ENCODE measurements around the gene PNPO.
"Not testable (repeated sequence)": the region's sequence is repeated elsewhere in the genome, so short reads cannot be mapped to it uniquely, and the experiment has no call there.

Gene PNPO

DNA sequence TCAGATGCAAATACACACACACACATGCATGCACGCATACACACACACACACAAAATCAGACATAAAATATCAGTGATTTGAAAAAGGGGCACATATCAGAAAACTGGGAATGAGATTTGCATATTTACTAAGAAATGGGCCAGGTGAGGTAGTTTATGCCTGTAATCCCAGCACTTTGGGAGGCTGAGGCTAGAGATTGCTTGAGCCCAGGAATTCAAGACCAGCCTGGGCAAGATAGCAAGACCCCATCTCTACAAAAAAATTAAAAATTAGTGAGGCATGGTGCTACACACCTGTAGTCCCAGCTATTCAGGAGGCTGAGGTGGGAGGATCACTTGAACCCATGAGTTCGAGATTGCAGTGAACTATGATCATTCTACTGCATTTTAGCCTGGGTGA lies 22.4 kb upstream of the PNPO start:
- no peak overlapping the region for H2AFZ ChIP-seq (ENCODE audit: low read depth, low read length)
- no peaks in the 10 kb centered on the region for H3K4me1 ChIP-seq (ENCODE audit: low read length)
- H3K9me3 ChIP-seq (ENCODE audit: insufficient read depth, low read length): no peaks in the 10 kb centered on the region
- TF ChIP-seq CTCF (IDR thresholded peaks at IDR 0.05; ENCODE audit: low read depth, low read length): no peak
- TF ChIP-seq EZH2phosphoT487 (IDR thresholded peaks at IDR 0.05; ENCODE audit: low read depth): no peak
- peaks cover 6% of the 10 kb centered on the region for H3K36me3 ChIP-seq (replicated peaks; ENCODE audit: low read depth, low read length)
- H3K4me3 ChIP-seq (ENCODE audit: low read length): no peak overlapping the region
- H3K9ac ChIP-seq (ENCODE audit: low read length): no peak overlapping the region
- no peak overlapping the region for H3K27ac ChIP-seq (ENCODE audit: low read length)
- H3K27me3 ChIP-seq (ENCODE audit: low read depth, low read length): no peaks in the 10 kb centered on the region
- no peaks in the 10 kb centered on the region for H4K20me1 ChIP-seq (ENCODE audit: insufficient read depth, low read length)
- H3K79me2 ChIP-seq (ENCODE audit: low read length): no peaks in the 10 kb centered on the region
- no peak overlapping the region for H3K4me2 ChIP-seq (ENCODE audit: low read length)

GRCh38 chr17:47919889-47920288 lies 21.5 kb upstream of the PNPO start:
- H3K9ac ChIP-seq (ENCODE audit: low read length); H3K4me3 ChIP-seq (ENCODE audit: low read length); H3K27me3 ChIP-seq (ENCODE audit: low read depth, low read length); H2AFZ ChIP-seq (ENCODE audit: low read depth, low read length); H3K9me3 ChIP-seq (ENCODE audit: insufficient read depth, low read length); H4K20me1 ChIP-seq (ENCODE audit: insufficient read depth, low read length); H3K4me2 ChIP-seq (ENCODE audit: low read length); H3K79me2 ChIP-seq (ENCODE audit: low read length); H3K4me1 ChIP-seq (ENCODE audit: low read length); H3K27ac ChIP-seq (ENCODE audit: low read length); H3K36me3 ChIP-seq (replicated peaks; ENCODE audit: low read depth, low read length): not testable (repeated sequence)

DNA sequence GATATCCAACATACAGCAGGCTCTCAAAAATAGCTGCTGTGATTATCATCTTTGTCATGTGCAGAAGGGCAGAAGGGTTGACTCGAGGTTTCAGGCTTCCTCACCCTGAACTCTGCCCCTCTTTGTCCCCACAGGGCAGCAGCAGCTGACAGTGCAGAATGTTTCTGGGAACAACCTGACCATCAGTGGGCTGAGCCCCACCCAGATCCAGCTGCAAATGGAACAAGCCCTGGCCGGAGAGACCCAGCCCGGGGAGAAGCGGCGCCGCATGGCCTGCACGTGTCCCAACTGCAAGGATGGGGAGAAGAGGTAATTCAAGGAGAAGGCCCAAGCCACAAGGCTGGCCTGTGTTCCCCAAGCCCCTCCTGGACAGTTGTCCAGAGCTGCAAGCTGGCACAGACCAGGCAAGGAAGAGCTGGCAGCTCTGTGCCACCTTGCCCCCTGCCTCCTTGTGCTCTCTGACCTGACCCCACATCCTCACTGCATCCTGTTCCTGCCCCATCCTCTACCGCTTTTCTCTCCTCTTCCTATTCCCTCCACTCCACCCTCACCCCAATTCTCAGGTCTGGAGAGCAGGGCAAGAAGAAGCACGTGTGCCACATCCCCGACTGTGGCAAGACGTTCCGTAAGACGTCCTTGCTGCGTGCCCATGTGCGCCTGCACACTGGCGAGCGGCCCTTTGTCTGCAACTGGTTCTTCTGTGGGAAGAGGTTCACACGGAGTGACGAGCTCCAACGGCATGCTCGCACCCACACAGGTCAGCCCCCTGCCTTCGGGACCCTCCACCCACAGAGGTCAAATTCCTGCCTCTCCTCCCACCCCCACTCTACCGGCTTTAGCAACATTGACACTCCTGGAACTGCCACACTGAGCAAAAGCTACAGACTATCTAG lies 16.3 kb upstream of the PNPO start:
- Histone ChIP-seq H3K27me3 (ENCODE audit: low read depth, low read length) (no peaks in the 10 kb centered on the region), H3K27ac (ENCODE audit: low read length) (no peak overlapping the region), H2AFZ (ENCODE audit: low read depth, low read length) (no peak overlapping the region), H3K36me3 (replicated peaks; ENCODE audit: low read depth, low read length) (peaks cover 19% of the 10 kb centered on the region), H3K9me3 (ENCODE audit: insufficient read depth, low read length) (no peaks in the 10 kb centered on the region), H3K4me3 (ENCODE audit: low read length) (no peak overlapping the region), H3K9ac (ENCODE audit: low read length) (no peak overlapping the region), H3K79me2 (ENCODE audit: low read length) (no peaks in the 10 kb centered on the region), H3K4me2 (ENCODE audit: low read length) (no peak overlapping the region), H3K4me1 (ENCODE audit: low read length) (0 out of 2 replicates have a peak, but pooled peaks cover 5% of the 10 kb centered on the region), H4K20me1 (ENCODE audit: insufficient read depth, low read length) (no peaks in the 10 kb centered on the region)
- TF ChIP-seq EZH2phosphoT487 (IDR thresholded peaks at IDR 0.05; ENCODE audit: low read depth) (no peak), CTCF (IDR thresholded peaks at IDR 0.05; ENCODE audit: low read depth, low read length) (no peak)

GRCh38 chr17:47925678-47925988 lies 15.7 kb upstream of the PNPO start:
- H4K20me1 ChIP-seq (ENCODE audit: insufficient read depth, low read length): no peaks in the 10 kb centered on the region
- no peak overlapping the region for H3K27ac ChIP-seq (ENCODE audit: low read length)
- H3K36me3 ChIP-seq (replicated peaks; ENCODE audit: low read depth, low read length): peaks cover 19% of the 10 kb centered on the region
- H3K4me2 ChIP-seq (ENCODE audit: low read length): no peak overlapping the region
- H3K9me3 ChIP-seq (ENCODE audit: insufficient read depth, low read length): no peaks in the 10 kb centered on the region
- no peak overlapping the region for H2AFZ ChIP-seq (ENCODE audit: low read depth, low read length)
- 0 out of 2 replicates have a peak, but pooled peaks cover 5% of the 10 kb centered on the region for H3K4me1 ChIP-seq (ENCODE audit: low read length)
- H3K27me3 ChIP-seq (ENCODE audit: low read depth, low read length): no peaks in the 10 kb centered on the region
- no peak overlapping the region for H3K4me3 ChIP-seq (ENCODE audit: low read length)
- no peaks in the 10 kb centered on the region for H3K79me2 ChIP-seq (ENCODE audit: low read length)
- TF ChIP-seq EZH2phosphoT487 (IDR thresholded peaks at IDR 0.05; ENCODE audit: low read depth) (no peak), CTCF (IDR thresholded peaks at IDR 0.05; ENCODE audit: low read depth, low read length) (no peak)
- no peak overlapping the region for H3K9ac ChIP-seq (ENCODE audit: low read length)
